HG02885 (cell line): ENCODE results near the gene CLEC2D.
"Not testable (repeated sequence)": the region's sequence is repeated elsewhere in the genome, so short reads cannot be mapped to it uniquely, and the experiment has no call there.

Source experiments
- ATAC-seq: cut with Tn5 transposase; IDR thresholded peaks from one replicate; pipeline ENCODE4 v1.9.1; 2021; ENCODE audit warnings: mild to moderate bottlenecking; ENCODE audit not compliant: unreplicated experiment, poor library complexity

CLEC2D gene

GRCh38 chr12:9651265-9651729 is 18.2 kb upstream of the CLEC2D start:
- no peak for ATAC-seq

- no peak for ATAC-seq
Observed at GRCh38 chr12:9660046-9660445, 9.5 kb upstream of the CLEC2D start.

- ATAC-seq: no peak
Observed at GRCh38 chr12:9661720-9662119, 7.8 kb upstream of the CLEC2D start.

- ATAC-seq: no peak
Observed at GRCh38 chr12:9662488-9662887, 7.0 kb upstream of the CLEC2D start.

GRCh38 chr12:9667403-9668160 is 1.9 kb upstream of the CLEC2D start:
- ATAC-seq: no peak

GRCh38 chr12:9668161-9669018 is 1.1 kb upstream of the CLEC2D start:
- ATAC-seq: no peak

GRCh38 chr12:9669019-9669326 is 540 bp upstream of the CLEC2D start:
- no peak for ATAC-seq

- ATAC-seq: not testable (repeated sequence)
Observed at GRCh38 chr12:9672340-9672739, 2.8 kb downstream of the CLEC2D start.

- ATAC-seq: peak; percentile 37
Observed at GRCh38 chr12:9673404-9674225, 4.1 kb downstream of the CLEC2D start.

GRCh38 chr12:9674226-9674590 is 4.7 kb downstream of the CLEC2D start:
- ATAC-seq: peak; percentile 23

GRCh38 chr12:9682508-9682907 is 13.0 kb downstream of the CLEC2D start:
- not testable (repeated sequence) for ATAC-seq

GRCh38 chr12:9682949-9683348 is 13.4 kb downstream of the CLEC2D start:
- not testable (repeated sequence) for ATAC-seq

GRCh38 chr12:9685366-9685765 is 15.9 kb downstream of the CLEC2D start:
- ATAC-seq: not testable (repeated sequence)

GRCh38 chr12:9685915-9686314 is 16.4 kb downstream of the CLEC2D start:
- ATAC-seq: no peak

GRCh38 chr12:9687228-9687627 is 17.7 kb downstream of the CLEC2D start:
- no peak for ATAC-seq

GRCh38 chr12:9692909-9693308 is 23.4 kb downstream of the CLEC2D start:
- ATAC-seq: no peak

GRCh38 chr12:9694241-9694640 is 24.7 kb downstream of the CLEC2D start:
- ATAC-seq: no peak

- not testable (repeated sequence) for ATAC-seq
Observed at GRCh38 chr12:9695150-9695549, 25.6 kb downstream of the CLEC2D start.

GRCh38 chr12:9695661-9696060 is 26.1 kb downstream of the CLEC2D start:
- not testable (repeated sequence) for ATAC-seq

- ATAC-seq: no peak
Observed at GRCh38 chr12:9697619-9698018, 28.1 kb downstream of the CLEC2D start.

- no peak for ATAC-seq
Observed at GRCh38 chr12:9698681-9699080, 29.2 kb downstream of the CLEC2D start.
